GM23338 (cell line): Measurements from ENCODE around the gene PDZD7. TPM values are rescaled to one million over a fixed set of nuclear protein-coding genes. Genes with fewer than 3 reads are reported as not detected.
A peak's percentile ranks its signal among the peaks of the same experiment; 100 is the strongest.

Source experiments
- ATAC-seq: fragments of 200-7000 bp; cut with Tn5 transposase; 3 replicates; pipeline ENCODE4 v1.9.1; 2020
- DNase-seq: peaks from one replicate; pipeline ENCODE4 v3.0.0-alpha.2; 2015; ENCODE audit warnings: low spot score
- H2AFZ ChIP-seq: fragments of 200-600 bp; sonication (generic); 2 replicates; pipeline ENCODE4 v1.8.0; 2016; ENCODE audit warnings: antibody characterized with exemption, mild to moderate bottlenecking, moderate library complexity
- H3F3A ChIP-seq: fragments of 200-600 bp; sonication (generic); replicated peaks from 2 replicates; pipeline ENCODE4 v1.8.0; 2017; ENCODE audit warnings: antibody characterized with exemption, mixed run types, low read depth
- H3K27ac ChIP-seq: fragments of 200-600 bp; sonication (generic); 2 replicates; pipeline ENCODE4 v1.6.1; 2016; ENCODE audit warnings: low read depth
- H3K27me3 ChIP-seq: fragments of 200-600 bp; sonication (generic); 2 replicates; pipeline ENCODE4 v1.8.0; 2016; ENCODE audit warnings: mild to moderate bottlenecking, mixed run types, moderate library complexity; ENCODE audit not compliant: insufficient read depth
- H3K36me3 ChIP-seq: fragments of 200-600 bp; sonication (generic); 2 replicates; pipeline ENCODE4 v1.8.0; 2016; ENCODE audit warnings: mild to moderate bottlenecking; ENCODE audit not compliant: insufficient read depth
- H3K4me1 ChIP-seq: fragments of 200-600 bp; sonication (generic); 2 replicates; pipeline ENCODE4 v1.8.0; 2016; ENCODE audit warnings: mild to moderate bottlenecking, moderate library complexity; ENCODE audit not compliant: insufficient read depth
- H3K4me2 ChIP-seq: fragments of 200-600 bp; sonication (generic); 2 replicates; pipeline ENCODE4 v1.7.1; 2017; ENCODE audit warnings: mixed run types
- H3K4me3 ChIP-seq: fragments of 200-600 bp; sonication (generic); 2 replicates; pipeline ENCODE4 v1.6.1; 2016; ENCODE audit warnings: mixed run types
- H3K79me2 ChIP-seq: fragments of 200-600 bp; sonication (generic); replicated peaks from 2 replicates; pipeline ENCODE4 v1.8.0; 2017; ENCODE audit warnings: mild to moderate bottlenecking; ENCODE audit not compliant: insufficient read depth
- H3K9me2 ChIP-seq: fragments of 200-600 bp; sonication (generic); 2 replicates; pipeline ENCODE4 v1.8.0; 2017; ENCODE audit not compliant: insufficient read depth
- H4K20me1 ChIP-seq: fragments of 200-600 bp; sonication (generic); replicated peaks from 2 replicates; pipeline ENCODE4 v1.8.0; 2017; ENCODE audit warnings: mild to moderate bottlenecking; ENCODE audit not compliant: insufficient read depth
- H3K27ac Mint-ChIP-seq: 2 replicates; pipeline ENCODE4 v1.8.0; 2020; ENCODE audit warnings: inconsistent platforms, mild to moderate bottlenecking, moderate library complexity, mixed read lengths
- H3K27me3 Mint-ChIP-seq: 3 replicates; pipeline ENCODE4 v1.8.0; 2022; ENCODE audit warnings: low read depth, mild to moderate bottlenecking, moderate library complexity, mixed read lengths, inconsistent platforms; ENCODE audit not compliant: insufficient read depth, poor library complexity
- H3K36me3 Mint-ChIP-seq: 3 replicates; pipeline ENCODE4 v1.8.0; 2021; ENCODE audit warnings: low read depth, mild to moderate bottlenecking, inconsistent platforms, moderate library complexity, mixed read lengths
- H3K4me1 Mint-ChIP-seq: 3 replicates; pipeline ENCODE4 v1.8.0; 2020; ENCODE audit warnings: mild to moderate bottlenecking, inconsistent platforms, mixed read lengths
- H3K4me3 Mint-ChIP-seq: 3 replicates; pipeline ENCODE4 v1.8.0; 2021; ENCODE audit warnings: moderate library complexity, mild to moderate bottlenecking, inconsistent platforms, mixed read lengths
- H3K9me3 Mint-ChIP-seq: 3 replicates; pipeline ENCODE4 v1.8.0; 2020; ENCODE audit warnings: moderate library complexity, mild to moderate bottlenecking, inconsistent platforms, mixed read lengths
- CREB1 ChIP-seq: fragments of 250-450 bp; sonication (Bioruptor Pico); IDR thresholded peaks from 2 replicates; pipeline ENCODE4 v1.5.0; 2020; ENCODE audit warnings: low read depth, mild to moderate bottlenecking, moderate library complexity
- EZH2 ChIP-seq: fragments of 200-600 bp; sonication (generic); IDR thresholded peaks from one replicate; pipeline ENCODE4 v1.8.0; 2017; ENCODE audit warnings: antibody characterized with exemption, mild to moderate bottlenecking, low read depth; ENCODE audit not compliant: unreplicated experiment
- EZH2phosphoT487 ChIP-seq: fragments of 200-600 bp; sonication (generic); IDR thresholded peaks from one replicate; pipeline ENCODE4 v1.8.1; 2018; ENCODE audit warnings: antibody characterized with exemption; ENCODE audit not compliant: unreplicated experiment
- NANOG ChIP-seq: IDR thresholded peaks from 2 replicates; pipeline ENCODE4 v1.6.1; 2016; ENCODE audit warnings: antibody characterized with exemption, borderline replicate concordance
- ZNF331 ChIP-seq: fragments of 250-450 bp; sonication (Bioruptor Pico); IDR thresholded peaks from 2 replicates; pipeline ENCODE4 v1.5.0; 2020; ENCODE audit warnings: low read depth, mild to moderate bottlenecking, moderate library complexity
- polyA plus RNA-seq: library from polyadenylated mRNA; unstranded; fragments of >200 nt; fragmentation: Nextera tagmentation; extraction: Ambion mirVana; gene quantifications from 2 replicates; pipeline ENCODE4 v1.2.1, GENCODE V29; 2016
- total RNA-seq: library from RNA; depleted of rRNA; stranded (reverse); fragments of >200 nt; shearing (Covaris generic); gene quantifications from 2 replicates; pipeline ENCODE4 v1.2.3, GENCODE V29; 2014
- TF ChIP-seq, protein P1 (sequence below): IDR thresholded peaks from one replicate; pipeline ENCODE4 v1.6.1; 2018; ENCODE audit warnings: antibody characterized with exemption; ENCODE audit not compliant: unreplicated experiment
- TF ChIP-seq, protein P2 (sequence below), 2 experiments: fragments of 200-600 bp in 1 of 2; sonication (generic) in 1 of 2; conservative IDR thresholded peaks; 2 replicates each; pipeline versions ENCODE4 v1.5.1 to v1.6.1; 2016 to 2017; ENCODE audit warnings: antibody characterized with exemption in 2 of 2, low read depth in 2 of 2, mild to moderate bottlenecking in 2 of 2, moderate library complexity in 1 of 2

The PDZD7 gene
- total and polyA plus RNA-seq, 2 experiments from 2014 or later, result 1.7 to 2.3 TPM

DNA sequence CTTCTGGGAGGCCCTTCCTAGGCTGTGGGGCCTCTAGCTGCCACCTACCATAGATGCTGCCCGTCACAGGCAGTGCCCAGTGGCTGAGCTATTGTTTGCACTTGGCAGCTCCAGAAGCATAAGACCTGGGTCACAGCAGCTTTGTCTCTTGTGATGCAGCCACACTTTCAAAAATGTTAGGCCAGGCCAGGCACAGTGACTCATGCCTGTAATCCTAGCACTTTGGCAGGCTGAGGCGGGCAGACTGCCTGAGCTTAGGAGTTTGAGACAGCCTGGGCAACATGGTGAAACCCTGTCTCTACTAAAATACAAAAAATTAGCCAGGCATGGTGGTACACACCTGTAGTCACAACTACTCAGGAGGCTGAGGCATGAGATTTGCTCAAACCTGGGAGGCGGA lies 21.4 kb upstream of the PDZD7 start (continued):
- TF ChIP-seq NANOG, result no peak
- TF ChIP-seq, protein P1, sequence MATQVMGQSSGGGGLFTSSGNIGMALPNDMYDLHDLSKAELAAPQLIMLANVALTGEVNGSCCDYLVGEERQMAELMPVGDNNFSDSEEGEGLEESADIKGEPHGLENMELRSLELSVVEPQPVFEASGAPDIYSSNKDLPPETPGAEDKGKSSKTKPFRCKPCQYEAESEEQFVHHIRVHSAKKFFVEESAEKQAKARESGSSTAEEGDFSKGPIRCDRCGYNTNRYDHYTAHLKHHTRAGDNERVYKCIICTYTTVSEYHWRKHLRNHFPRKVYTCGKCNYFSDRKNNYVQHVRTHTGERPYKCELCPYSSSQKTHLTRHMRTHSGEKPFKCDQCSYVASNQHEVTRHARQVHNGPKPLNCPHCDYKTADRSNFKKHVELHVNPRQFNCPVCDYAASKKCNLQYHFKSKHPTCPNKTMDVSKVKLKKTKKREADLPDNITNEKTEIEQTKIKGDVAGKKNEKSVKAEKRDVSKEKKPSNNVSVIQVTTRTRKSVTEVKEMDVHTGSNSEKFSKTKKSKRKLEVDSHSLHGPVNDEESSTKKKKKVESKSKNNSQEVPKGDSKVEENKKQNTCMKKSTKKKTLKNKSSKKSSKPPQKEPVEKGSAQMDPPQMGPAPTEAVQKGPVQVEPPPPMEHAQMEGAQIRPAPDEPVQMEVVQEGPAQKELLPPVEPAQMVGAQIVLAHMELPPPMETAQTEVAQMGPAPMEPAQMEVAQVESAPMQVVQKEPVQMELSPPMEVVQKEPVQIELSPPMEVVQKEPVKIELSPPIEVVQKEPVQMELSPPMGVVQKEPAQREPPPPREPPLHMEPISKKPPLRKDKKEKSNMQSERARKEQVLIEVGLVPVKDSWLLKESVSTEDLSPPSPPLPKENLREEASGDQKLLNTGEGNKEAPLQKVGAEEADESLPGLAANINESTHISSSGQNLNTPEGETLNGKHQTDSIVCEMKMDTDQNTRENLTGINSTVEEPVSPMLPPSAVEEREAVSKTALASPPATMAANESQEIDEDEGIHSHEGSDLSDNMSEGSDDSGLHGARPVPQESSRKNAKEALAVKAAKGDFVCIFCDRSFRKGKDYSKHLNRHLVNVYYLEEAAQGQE, result no peak
- TF ChIP-seq EZH2phosphoT487, result no peak
- no peak for TF ChIP-seq EZH2
- TF ChIP-seq CREB1, result no peak
- TF ChIP-seq ZNF331, result no peak

DNA sequence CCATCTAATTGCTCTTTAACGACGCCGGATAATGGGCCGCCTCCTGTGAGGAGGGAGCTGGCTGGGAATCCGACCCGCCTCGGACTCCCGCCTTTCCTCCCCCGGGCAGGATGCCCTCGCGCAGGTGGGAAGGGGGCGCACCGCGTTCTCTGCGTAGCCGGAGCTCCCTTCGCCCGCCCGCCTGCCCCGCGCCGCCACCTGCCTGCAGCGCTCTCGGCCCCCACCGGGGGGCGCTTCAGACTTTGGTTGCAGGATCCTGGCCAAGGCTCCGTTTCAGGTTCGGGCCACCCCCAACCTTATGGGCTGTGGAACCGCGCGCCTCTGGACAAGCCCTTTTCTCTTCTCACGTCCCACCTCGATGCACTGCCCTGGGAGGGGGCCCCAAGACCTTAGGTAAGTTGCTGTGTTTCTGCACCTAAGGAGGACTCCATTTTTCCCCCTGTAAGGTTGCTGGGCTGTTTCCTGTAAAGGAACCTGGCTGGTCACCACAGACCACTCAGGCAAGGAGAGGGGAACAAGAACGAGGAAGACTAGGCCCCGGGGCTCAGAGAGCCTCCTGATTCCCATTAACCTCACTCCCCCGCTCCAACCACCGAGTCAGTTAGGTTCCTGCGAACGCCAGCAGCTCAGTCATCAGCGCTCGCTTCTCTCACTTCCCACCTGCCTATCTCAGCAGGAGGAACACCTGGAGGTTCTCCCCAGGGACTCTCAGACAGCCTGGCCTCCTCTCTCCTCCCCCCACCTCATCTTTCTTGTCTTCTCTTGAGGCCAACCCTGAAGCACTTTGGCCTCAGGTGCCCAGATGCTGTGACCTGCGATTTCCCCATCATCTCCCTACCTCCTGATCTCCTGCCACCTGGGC lies 19.5 kb upstream of the PDZD7 start:
- peak; percentile 89 for DNase-seq
- Mint-ChIP-seq H3K4me1 (peaks cover 35% of the 10 kb centered on the region), H3K36me3 (no peaks in the 10 kb centered on the region; the same call in 2 of the 3 replicates), H3K27ac (no peak overlapping the region), H3K4me3 (peak overlapping the region; percentile 58), H3K27me3 (peaks cover 72% of the 10 kb centered on the region), H3K9me3 (no peaks in the 10 kb centered on the region)
- no peaks in the 10 kb centered on the region for H3K36me3 ChIP-seq
- ATAC-seq, result peak; percentile 58
- peaks cover 31% of the 10 kb centered on the region for H3K4me1 ChIP-seq
- no peaks in the 10 kb centered on the region for H3K9me2 ChIP-seq
- H2AFZ ChIP-seq, result peak overlapping the region; percentile 89
- peak overlapping the region; percentile 85 for H3K4me2 ChIP-seq
- peaks cover 27% of the 10 kb centered on the region for H4K20me1 ChIP-seq
- peak overlapping the region; percentile 51 for H3K4me3 ChIP-seq
- H3K27ac ChIP-seq, result no peak overlapping the region
- peaks cover 78% of the 10 kb centered on the region for H3K27me3 ChIP-seq
- H3K79me2 ChIP-seq, result no peaks in the 10 kb centered on the region
- no peak for TF ChIP-seq EZH2
- TF ChIP-seq, protein P2, sequence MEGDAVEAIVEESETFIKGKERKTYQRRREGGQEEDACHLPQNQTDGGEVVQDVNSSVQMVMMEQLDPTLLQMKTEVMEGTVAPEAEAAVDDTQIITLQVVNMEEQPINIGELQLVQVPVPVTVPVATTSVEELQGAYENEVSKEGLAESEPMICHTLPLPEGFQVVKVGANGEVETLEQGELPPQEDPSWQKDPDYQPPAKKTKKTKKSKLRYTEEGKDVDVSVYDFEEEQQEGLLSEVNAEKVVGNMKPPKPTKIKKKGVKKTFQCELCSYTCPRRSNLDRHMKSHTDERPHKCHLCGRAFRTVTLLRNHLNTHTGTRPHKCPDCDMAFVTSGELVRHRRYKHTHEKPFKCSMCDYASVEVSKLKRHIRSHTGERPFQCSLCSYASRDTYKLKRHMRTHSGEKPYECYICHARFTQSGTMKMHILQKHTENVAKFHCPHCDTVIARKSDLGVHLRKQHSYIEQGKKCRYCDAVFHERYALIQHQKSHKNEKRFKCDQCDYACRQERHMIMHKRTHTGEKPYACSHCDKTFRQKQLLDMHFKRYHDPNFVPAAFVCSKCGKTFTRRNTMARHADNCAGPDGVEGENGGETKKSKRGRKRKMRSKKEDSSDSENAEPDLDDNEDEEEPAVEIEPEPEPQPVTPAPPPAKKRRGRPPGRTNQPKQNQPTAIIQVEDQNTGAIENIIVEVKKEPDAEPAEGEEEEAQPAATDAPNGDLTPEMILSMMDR (conservative IDR thresholded peaks at IDR 0.05; ENCODE audit: low read depth in 2 of 2), result peak; percentile 76 to 79
- TF ChIP-seq NANOG, result 0 out of 2 replicates have a peak, but pooled peaks have one; percentile 26
- peaks cover 13% of the 10 kb centered on the region for H3F3A ChIP-seq
